ENCODE data around the gene STK36.

STK36 gene

DNA sequence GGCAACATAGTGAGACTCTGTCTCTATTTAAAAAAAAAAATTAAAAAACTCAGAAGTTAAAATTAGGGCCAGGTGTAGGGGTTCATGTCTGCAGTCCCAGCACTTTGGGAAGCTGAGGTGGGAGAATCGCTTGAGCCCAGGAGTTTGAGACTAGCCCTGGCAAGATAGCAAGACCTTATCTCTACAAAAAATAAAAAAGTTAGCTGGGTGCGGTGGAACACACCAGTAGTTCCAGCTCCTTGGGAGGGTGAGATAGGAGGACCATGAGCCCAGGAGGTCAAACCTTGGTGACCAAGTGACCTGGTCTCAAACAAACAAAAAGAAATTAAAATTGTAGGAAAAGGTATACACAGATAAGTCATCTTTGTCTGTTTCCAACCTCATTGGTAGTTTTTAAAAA, 50.0 kb downstream of the STK36 start:
- DNase-seq: no peak

DNA sequence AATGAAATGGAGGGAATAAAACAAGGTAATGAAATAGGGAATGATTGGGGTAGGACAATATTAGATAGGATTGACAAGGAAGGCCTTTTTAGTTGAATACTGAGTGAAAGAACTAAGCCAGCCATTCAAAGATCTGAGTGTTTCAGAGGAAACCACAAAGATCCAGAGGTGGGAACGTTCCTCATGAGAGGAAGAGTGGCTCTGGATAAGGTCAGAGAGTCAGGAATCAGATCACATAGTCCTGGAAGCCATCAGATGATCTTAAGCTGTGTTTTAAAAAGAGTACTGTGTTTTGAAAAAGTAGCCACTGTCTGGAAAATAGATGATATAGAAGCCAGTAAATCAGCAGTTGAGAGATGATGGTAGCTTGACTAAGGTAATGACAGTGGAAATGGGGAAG, 50.5 kb downstream of the STK36 start:
- DNase-seq: no peak

DNA sequence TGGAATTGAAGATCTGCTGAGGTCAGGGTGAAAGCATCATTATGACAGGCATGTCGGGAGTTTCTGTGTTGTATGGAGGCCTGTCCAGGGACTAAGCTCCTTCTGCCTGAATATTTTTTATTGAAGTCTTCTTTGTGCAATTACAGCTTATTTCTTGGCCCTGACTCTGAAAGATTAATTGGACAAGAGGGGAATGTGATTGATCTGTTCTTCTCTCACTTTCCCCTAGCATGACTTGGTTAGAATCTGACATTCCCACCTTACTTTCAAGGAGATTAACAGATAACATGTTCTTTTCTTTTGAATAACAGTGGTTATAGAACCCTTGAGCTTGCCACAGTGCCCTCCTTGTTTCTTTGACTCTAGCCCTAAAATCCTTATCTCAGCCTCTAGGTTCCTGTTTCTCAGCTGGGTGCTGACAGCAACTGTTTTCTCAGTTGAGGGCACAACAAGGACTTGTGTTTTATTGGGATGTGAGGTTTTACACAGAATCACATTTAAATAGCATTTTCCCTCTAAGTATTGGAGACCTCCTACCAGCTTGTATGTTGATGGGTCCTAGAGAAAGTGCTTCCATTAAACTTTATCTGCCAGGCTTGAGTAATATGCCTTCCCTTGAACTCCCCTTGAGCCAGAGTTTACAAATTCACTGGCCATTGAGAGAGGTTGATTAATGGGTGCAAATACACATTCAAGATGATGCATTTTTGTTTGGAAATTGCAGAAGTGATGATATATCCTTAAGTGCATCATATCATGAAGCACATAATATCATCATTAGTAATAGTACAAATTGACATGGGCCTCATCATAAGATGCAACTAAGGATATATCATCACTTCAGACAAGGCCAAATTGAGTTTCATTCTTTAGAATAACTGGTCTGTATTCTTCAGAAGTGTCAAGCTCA, 51.2 kb downstream of the STK36 start:
- no peak for DNase-seq

DNA sequence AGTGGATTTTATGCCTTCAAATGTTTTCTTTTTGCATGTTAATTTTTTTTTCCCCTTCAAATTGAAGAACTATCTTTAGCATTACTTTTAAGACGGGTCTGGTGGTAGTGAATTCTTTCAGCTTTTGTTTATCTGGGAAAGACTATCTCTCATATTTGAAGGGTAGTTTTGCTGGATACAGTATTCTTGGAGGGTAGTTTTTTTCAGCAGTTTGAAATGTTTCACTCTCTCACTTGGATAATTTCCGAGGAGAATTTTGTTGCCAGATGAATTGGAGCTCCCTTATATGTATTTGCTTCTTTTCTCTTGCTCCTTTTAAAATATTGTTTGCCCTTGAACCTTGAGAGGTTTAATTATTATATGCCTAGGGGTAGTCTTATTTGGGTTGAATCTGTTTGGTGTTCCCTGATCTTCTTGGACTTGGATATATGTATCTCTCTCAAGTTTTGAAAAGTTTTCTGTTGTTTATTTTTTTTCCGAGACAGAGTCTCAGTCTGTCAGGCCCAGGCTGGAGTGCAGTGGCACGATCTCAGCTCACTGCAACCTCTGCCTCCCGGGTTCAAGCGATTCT, 54.2 kb downstream of the STK36 start:
- no peak for DNase-seq

DNA sequence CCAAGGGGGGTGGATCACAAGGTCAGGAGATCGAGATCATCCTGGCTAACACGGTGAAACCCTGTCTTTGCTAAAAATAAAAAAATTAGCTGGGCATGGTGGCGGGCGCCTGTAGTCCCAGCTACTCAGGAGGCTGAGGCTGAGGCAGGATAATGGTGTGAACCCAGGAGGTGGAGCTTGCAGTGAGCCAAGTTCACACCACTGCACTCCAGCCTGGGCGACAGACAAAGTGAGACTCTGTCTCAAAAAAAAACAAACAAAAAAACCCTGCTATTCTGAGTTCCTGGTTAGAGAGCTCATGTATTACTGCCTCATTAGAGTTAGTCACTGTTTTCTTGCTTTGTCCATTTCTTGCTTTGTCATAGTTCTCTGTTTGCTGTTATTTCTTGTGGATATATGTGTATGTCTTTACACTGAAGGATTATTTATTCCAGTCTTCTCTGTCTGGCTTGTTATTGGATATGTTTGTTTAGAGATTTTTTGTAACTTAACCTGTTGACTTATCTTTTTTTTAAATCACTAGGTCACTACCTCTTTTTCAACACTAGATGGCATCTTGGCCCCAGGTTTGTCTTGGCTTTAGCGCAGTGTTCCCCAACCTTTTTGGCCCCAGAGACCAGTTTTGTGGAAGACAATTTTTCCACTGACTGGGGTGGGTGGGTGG, 55.7 kb downstream of the STK36 start:
- no peak for DNase-seq

DNA sequence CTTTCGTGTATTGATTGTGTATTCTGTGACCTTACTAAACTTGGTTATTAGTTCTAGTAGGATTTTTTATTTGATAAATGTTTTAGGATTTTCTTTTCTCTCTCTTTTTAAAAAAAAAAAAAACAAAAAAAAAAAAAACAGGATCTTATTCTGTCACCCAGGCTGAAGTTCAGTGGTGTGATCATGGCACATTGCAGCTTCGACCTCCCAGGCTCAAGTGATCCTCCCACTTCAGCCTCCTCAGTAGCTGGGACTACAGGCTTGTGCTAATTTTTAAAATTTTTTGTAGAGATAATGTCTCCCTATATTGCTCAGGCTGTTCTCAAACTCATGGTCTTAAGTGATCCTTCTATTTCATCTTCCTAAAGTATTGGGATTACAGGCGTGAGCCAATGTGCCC, 57.8 kb downstream of the STK36 start:
- DNase-seq: no peak

DNA sequence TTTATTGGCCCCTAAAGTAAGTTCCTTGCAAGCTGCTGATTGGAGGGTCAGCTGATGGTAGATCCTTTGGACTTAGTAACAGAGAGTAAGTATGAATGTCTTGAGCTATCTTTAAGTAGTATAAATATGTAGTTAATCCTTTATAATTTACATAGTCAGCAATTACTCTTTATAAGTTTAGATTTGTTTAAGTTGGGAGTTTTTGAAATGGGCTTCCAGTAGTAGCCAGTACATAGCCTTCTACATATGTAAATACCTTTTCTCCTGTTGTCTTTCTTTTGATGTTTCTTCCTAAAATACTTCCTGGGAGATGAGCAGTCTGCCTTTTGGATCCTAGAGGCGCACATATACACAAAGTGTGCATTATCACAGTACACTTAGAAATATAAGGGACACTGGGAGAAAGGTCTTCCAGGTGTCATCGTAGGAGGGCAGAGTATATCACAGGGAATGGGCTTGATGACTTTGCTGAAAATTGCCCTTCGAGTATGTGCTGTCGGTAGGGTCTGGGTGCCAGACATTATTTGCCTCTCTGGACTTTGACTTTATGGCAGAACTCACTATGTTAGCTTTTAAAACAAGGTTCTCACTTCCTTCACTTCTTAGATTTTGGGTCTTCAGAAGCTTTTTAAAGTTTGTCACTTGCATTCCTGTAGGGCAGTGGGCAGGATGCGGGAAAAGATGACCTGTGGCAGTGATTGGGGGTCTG, 60.3 kb downstream of the STK36 start:
- no peak for DNase-seq

DNA sequence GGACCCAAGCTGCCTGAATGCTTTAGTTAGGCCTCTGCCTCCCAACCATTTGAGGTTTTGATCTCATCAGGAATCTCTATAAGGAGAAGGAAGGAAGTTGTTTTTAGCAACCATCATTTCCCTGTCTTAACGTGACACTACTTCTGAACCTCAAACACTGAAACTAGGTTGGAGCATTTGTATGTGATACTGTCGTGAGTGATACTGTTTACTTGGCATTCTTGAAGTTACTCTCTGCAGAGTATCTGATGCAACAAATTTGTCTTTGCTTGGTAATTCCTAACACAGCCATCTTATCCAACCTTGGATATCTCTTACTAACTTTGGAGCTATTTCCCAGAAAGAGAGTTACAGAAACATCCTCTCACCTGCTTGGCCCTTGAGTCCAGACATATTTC, 60.9 kb downstream of the STK36 start:
- DNase-seq: no peak

DNA sequence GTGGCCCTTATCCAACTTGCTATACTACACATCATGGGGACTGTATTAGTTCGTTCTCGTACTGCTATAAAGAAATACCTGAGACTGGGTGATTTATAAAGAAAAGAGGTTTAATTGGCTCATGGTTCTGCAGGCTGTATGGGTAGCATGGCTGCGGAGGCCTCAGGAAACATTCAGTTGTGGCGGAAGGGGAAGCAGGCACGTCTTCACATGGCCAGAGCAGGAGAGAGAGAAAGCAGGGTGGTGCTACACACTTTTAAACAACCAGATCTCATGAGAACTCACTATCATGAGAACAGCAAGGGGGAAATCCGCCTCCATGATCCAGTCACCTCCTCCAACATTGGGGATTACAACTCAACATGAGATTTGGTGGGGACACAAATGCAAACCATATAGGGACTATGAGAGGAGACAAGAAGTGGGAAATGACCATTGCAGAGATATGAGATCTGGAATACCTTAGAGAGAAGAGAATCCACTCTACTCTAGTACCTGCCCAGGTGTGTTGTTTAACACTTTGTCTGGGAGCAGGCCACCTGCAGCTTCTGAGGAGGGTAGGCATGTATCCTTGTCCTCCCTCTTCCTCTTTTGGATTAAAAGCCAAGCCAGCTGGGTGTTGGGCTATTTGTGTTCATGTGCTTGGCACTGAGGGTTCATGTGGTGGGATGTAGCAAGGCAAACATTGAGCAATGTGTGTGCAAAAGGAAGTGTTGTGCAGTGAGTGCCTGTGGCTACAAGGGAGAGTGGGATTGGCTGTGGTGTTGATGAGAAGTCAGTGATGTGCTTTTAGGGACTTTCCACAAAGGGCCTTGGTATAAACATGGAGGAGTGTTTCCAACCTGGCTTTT, 61.5 kb downstream of the STK36 start:
- DNase-seq: no peak

DNA sequence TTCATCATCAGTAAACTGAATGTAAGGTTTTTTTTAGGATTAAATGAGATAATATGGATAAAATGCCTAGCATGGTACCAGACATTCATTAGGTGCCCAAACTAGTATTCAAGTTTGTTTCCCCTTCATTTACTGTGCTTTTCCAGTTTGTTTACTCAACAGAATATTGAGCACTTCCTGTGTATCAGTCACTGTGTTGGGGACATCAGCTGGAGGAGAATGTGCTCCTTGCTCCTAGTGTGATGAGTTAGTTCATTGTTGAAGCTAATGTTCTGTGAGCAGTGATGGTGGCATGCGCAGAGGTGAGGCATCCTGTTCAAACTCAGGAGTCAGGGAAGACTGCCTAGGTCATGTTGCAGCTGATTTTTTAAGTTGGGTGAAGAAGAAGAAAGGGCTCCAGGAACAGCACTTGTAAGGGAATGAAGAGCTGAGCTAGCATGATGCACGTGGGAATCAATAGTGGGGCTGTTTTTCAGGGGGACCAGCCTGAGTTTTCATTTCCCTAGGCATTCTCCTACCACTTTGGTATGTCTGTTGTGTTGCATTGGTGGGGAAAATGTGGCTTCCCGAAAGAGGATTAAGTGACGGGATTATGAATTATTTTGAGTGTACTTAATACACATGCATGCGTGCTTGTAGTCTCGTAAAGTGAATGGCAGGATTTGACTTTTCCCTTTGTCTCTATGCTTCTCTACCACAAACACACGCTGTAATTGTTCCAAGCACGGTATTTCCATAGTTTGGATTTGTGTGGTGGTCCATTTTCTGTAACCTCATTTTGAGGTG, 62.5 kb downstream of the STK36 start:
- DNase-seq: no peak

DNA sequence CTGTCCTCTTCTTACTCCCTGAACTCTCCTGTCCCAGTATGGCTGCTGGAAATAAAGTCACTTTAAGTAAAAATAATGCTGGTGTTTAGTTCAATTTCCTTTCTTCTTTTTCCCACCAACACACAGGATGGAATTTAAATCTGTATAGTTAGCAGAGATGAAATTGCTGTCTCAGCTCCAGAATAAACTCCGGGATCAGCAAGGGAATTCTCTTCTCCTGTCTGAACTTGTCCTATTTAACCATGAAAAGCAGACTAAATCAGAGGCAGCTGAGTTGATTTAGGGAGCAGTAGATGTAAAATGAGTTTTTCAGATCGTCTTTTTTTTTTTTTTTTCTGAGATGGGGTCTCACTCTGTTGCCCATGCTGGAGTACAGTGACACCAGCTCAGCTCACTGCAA, 64.6 kb downstream of the STK36 start:
- no peak for DNase-seq

DNA sequence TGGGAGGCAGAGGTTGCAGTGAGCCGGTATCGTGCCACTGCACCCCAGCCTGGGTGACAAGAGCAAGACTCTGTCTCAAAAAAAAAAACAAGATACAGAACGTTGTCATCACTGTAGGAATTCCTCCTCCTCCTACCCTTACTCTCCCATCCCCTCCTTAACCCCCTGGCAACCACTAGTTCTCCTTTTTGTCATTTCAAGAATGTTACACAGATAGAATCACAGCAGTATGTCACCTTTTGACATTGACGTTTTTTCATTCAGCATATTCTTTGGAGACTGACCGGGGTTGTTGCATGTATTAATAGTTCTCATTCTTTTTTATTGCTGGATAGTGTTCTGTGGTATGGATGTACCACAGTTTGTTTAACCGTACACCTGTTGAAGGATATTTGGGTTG, 71.2 kb downstream of the STK36 start:
- DNase-seq: no peak

DNA sequence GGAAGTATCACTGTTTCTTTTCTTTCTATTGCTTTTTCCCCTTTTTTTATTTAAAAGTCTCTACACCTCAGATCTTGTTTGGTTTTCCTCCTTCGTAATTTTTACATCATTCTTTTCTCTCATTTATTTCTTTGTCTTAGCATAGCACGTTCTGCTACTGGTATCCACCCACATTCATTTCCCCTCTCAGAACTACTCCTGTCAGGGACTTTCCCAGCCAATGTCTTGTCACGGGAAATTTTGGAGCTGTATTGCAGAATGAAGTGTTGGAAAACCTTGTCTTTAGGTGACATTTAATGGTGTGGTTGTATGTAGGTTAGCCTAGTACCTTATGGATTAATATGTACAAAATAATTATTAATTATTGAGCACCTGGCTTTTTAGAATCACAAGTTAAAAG, 72.7 kb downstream of the STK36 start:
- DNase-seq: no peak

DNA sequence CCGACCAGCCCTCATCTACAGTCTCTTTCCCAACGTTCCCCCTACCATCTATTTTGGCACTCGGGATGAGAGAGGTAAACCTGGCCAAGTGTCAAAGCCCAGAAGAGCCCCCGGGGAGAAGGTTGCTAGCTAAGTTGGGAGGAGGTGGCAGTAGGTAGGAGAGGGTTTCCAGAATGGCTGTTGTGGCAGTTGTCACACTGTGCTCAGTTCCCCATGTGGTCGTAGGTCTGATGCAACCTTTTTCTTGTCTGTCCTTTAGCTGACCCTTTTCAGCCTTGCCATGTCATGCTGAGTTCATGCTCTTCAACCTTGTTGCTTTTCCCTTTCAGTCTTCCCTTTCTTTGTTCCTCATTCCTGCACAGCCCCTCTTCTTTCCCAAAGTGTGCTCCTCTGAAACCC, 73.3 kb downstream of the STK36 start:
- no peak for DNase-seq

DNA sequence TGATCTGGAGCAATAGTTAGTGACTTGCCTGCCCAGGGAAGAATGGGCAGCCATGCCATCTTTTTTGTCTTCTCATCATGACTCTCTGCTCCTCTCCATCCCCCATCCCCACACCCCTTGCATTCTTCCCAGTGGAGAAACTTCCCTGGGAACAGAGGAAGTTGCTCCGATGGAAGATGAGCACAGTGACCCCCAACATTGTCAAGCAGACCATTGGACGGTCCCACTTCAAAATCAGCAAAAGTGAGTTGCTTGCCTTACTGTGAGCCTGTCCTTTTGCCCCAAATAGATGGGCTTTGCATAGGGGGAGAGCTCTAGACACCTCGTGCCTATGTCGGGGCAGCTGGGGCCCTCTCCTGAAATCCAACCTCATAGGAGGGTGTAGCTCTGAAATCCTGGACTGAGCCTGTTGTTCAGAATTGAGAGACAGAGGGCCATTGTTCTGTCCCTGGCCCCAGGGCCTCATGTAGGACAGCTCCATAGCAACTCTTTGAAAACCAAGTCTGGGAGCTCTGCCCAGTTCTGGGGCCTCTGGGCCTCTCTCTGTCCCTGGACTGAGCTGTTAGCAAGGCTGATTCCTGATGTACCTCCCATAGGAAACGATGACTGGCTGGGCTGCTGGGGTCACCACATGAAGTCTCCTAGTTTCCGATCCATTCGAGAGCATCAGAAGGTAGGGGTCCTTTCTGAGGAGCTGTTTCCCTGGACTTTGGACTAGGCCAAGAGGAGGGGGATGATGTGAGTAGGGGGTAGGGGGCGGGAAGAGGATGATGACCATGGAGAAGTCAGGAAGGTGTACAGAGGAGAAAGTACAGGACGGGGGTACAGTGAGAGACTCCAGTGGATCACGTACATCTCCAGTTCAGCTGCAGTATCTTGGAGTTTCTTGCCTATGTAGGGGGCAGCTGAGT, 73.9 kb downstream of the STK36 start:
- no peak for DNase-seq

DNA sequence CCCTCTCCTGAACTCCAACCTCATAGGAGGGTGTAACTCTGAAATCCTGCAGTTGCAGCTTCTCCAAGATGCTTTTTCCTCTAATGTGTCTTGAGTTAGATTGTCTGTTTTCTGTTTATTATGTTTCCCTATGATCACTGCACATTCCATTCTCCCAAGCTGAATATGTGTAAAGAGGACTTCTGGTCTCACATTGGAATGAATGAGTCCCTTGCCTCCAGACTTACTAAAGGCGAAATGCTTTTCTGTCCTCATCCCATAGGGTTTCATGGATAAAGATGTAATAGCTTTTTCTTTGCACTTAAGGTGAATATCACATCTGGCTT, 74.5 kb downstream of the STK36 start:
- DNase-seq: no peak

DNA sequence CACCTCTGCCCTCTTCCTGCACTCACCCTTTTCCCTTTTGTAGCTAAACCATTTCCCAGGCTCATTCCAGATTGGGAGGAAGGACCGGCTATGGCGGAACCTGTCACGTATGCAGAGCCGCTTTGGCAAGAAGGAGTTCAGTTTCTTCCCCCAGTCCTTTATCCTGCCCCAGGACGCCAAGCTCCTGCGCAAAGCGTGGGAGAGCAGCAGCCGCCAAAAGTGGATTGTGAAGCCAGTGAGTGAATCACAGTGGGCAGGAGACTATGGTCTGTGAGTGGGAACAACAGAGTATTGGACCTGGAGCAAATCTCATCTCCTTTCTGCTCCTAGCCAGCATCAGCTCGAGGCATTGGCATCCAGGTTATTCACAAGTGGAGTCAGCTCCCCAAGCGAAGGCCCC, 75.1 kb downstream of the STK36 start:
- DNase-seq: no peak

DNA sequence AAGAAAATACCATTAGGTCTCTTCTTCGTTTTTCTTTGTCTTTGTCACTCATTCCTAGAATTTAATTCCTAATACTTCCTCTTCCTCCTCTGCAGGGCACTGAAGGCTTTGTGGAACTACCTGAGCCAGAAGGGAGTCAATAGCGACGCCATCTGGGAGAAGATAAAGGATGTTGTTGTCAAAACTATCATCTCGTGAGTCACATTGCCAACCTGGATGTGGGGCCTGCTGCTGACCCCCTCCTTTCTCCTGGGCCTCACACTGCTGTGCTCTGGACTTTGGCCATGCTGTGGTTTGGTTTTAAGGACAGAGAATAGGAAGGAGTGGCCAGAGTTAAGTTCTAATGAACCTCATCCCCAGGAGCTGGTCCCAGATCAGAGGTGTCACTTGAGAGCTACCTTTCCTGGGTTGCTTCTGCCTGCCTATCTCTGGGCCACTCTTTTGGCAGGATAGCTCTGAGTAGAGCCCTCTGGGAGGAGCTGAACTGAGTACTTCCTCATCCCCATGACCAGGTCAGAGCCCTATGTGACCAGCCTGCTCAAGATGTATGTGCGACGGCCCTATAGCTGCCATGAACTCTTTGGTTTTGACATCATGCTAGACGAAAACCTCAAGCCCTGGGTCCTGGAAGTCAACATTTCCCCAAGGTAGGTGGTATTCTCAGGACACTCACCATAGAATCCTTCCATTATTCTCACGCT, 77.0 kb downstream of the STK36 start:
- DNase-seq: no peak
